HPDE6-E6E7 (cell line): ENCODE results near the gene NGDN.

Experiments used
- DNase-seq: peaks from one replicate; pipeline ENCODE4 v3.0.0; 2011; ENCODE audit warnings: missing footprints; ENCODE audit errors: extremely low spot score

The NGDN gene

DNA sequence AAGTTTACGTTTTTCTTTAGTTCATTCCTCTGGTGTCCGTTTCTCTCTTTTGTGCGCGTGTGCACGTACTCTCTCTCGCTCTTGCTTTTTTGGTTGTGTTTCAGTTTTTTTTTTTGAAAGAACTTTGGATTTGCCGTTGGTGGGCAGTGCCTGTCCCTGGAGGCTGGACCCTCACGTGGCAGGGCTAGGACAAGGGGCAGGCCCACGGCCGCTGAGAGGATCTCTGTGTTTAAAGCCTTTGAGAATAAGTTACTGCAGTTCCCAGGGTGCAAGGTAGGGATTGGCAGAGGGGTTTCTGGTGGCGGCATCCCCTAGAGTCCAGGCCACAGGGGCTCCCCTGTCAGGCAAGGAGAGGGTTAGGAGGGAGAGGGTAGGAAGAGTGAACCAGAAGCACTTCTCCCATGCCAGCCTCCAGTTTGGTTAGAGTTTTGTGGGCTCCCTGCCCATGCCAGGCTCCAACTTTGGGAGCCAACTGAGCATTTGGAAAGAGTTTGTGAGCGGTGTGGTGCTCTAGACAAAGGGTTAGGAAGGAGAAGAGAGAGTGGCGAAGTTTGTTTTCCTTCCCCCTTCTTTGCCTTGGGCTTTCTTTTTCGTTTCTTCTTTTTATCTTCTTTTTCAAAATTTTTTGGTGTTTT, 51.5 kb downstream of the NGDN start:
- no peak for DNase-seq

DNA sequence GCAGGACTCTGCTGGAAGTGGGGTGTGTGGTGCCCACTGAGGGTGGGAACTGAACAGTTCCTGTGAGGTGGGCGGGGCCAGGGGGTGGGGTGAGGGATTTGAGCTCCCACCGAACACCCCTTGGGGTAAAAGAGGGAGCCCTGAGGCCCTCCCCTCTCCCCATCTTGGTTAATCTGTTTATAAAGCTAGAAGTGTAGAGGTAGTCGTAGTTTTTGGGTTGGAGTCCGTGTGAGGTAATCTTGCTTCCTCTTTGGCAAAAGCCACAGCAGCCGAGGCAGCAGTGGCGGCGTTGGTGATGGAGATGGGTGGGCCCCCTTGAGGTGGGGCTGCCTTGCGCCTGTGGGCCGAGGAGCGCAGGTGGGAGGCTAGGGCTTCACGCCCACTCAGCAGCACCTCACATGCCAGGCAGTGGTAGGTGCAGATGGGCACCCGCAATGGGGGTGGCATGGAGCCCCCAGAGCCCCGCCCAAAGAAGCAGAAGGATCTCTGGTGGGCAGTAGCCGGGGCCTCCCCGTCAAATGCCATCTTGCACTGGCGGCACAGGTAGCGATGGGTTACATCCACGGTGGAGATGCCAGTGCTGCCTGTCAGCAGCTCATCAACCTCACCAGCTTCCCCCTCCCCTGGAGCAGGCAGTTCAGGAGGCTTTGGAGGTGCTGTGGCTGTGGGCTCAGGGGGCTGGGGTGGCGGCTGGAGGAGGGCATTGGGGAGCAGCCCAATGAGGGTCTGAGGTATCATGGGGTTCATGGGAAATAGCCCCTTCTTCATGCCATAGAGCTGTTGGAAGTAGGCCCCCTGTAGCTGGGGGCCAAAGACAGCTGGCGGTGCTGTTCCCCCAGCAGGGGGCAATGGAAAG, 52.5 kb downstream of the NGDN start:
- DNase-seq: no peak

DNA sequence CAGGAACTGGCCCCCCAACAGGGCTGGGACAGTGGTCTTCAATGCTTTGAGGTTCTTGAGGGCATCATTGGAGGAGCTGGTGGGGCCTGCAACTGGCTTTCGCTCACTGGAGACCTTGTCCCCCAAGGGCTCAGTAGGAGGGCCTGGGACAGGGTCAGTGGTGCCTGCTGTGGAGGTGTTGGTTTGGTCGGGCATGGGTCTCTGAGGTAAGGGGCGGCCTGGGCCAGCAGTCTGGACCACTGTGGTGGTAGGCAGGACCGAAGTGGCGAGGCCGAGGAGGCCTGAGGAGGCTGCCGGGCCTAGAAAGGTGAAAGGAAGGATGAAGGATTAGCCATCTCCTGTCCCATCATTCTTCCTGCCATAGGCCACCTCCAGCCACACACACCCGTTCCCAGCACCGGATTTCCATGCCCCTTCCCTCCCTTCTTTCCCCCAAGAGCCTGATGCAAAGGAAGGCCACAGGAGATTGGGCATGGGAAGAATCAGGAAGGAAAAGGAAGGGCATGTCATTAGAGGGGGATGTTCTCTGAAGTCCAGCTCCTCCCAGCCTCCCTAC, 53.2 kb downstream of the NGDN start:
- DNase-seq: no peak

DNA sequence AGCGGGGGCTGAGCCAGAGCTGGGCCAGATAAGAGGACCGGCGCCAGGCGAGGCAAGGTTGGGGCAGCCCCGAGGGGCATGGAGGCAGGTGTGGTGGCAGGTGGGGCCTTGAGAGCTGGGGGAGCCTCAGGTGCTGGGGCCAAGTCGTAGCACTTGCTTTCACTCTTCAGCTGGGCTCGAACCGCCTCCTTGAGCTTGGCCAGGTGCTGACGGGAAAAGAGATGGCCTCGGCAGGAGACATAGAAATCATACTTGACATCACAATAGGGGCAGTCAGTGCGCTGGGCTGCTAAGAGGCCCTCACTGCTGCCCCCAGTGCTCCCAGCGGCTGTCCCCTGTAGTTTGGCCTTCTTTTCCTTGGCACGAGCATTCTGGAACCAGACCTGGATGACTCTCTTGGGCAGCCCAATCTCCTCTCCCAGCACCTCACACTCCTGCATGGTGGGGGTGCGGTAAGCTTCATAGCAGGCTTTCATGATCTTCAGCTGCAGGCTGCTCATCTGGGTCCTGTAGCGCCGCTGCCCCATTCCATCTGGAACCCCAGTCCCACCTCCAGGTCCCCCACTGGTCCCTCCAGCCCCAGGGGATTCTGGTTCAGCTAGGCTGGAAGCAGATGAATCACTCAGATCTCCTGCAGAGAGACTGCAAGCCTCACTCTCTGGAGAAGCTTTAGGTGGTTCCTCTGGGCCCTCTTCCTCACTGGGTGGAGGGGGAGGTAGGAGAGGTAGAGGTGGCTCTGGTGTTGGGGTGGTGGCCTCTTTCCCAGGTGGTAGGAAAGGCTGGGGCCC, 53.9 kb downstream of the NGDN start:
- no peak for DNase-seq

DNA sequence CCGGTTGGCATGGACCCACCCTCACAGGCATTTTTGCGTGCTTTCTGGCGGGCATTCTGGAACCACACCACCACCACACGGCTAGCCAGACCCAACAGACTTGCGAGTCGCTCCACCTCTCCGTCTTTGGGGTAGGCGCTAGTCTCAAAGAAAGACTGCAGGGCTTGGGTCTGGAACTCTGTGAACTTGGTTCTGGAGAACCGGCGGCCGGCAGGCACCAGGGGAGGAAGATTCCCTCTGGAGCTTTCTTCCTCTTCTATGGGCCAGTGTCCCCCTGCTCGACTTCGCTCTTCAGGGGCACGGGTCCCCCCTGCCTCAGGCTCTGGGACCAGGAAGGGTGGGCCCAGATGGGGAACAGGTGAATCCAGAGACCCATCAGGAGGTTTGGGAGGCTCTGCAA, 55.5 kb downstream of the NGDN start:
- no peak for DNase-seq

DNA sequence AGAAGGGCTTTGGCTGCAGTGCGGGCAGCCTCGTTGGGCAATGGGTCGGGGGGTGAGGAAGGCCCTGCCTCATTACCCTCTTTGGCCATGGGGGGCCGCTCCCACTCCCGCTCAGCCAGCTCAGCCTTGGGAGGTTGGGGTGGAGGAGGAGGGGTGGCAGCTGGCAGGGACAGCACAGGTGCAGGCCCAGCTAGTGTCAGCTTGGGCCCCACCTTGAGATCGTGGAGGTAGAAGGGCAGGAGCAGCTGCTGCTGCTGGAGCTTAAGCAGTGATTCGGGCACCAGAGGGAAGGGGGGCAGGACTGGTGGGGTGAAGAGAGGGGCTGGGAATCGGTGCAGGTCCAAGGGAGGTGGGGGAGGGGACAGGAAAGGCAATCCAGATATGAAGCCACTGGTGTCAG, 56.1 kb downstream of the NGDN start:
- no peak for DNase-seq
